ENCODE measurements around the gene TINCR. TPM values are rescaled to one million over a fixed set of nuclear protein-coding genes. Genes with fewer than 3 reads are reported as not detected.
A peak's percentile ranks its signal among the peaks of the same experiment; 100 is the strongest.

The TINCR gene
- total and polyA plus RNA-seq, 2 of the 13 experiments (the other 11 are each of a cell fraction or from before 2014, with no cell fraction given) = 0.17 to 0.33 TPM

DNA sequence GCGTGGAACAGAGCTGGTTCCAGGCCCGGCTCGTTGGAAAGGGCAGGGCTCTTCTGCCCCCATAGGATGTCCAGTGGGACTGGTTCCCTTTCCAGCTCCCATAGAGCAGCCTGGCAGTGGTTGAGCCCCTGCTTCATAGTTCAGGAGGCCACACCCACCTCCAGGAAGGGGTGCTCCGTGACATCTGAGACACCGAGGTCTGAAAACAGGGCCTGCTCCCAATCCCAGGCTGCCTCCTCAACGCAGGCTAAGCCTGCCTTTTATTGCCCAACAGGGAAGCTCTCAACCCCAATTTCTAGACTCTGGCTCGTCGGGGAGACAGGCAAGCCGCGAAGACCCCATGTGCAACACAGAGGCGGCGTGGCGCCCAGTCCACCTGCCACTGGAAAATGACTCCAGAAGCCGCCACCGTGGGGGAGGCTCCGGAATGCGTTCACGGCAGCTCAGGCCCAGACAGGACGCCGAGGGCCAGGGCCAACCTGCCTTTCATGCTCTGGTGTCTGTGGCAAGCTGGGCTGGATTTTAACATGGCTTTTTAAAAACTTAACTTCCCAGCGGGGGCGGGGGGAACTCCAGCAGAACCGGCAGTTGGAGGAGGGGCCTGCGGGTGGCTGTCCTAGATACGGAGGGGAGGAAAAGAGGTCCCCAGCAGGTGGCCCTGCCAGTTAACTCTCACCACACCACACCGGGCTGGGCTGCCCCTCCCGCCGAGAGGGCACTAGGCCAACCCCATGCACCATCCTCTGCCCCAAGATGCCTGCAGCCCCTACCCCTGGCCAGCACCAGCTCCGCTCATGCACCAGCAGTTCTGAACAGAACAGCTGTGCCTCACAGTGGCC lies 17.9 kb upstream of the TINCR start:
- Histone ChIP-seq H3K27me3 (ENCODE audit: control insufficient read depth in 1 of 2, insufficient read depth in 2 of 2, low read length in 2 of 2) (no peaks in the 10 kb centered on the region), H2AFZ (ENCODE audit: low read length) (no peak overlapping the region), H3K4me3 (replicated peaks in 1 of 3; ENCODE audit: insufficient read depth in 1 of 3, low read depth in 2 of 3, low read length in 3 of 3) (no peak overlapping the region)

More for the DNA sequence above, 17.9 kb upstream of the TINCR start:
- in situ Hi-C loops (cut with HindIII; ENCODE audit: extremely low pct_ligation_motif_present, low pct_unique_long_range_greater_than_20kb) (no loop called here), intact Hi-C loops (cut with micrococcal nuclease; ENCODE audit: unreplicated experiment) (no loop called here)
- H3K36me3 ChIP-seq (replicated peaks in 1 of 2; ENCODE audit: control insufficient read depth in 1 of 2, insufficient read depth in 2 of 2, low read length in 2 of 2) = peaks cover 24 to 44% of the 10 kb centered on the region in 2 experiments; a peak in 4 of 5 replicates
- H3K4me2 ChIP-seq (ENCODE audit: low read depth, low read length) = no peak overlapping the region
- no peak overlapping the region for H3K27ac ChIP-seq (ENCODE audit: extremely low read length, insufficient read depth, low read length)
- H3K9ac ChIP-seq (ENCODE audit: insufficient read depth, low read depth, low read length) = no peak overlapping the region
- H3K79me2 ChIP-seq (ENCODE audit: insufficient read depth, low read length) = no peaks in the 10 kb centered on the region
- no peaks in the 10 kb centered on the region for H3K9me3 ChIP-seq (ENCODE audit: low read length)
- ChIA-PET POLR2A (no interaction called here), CTCF (ENCODE audit: low intra/inter-chr PET ratio, low total read pairs) (no interaction called here)
- FAIRE-seq (no peak), DNase-seq (ENCODE audit: low spot score) (no peak), ATAC-seq (no peak; the same call in 2 of the 3 replicates)
- peaks cover 21% of the 10 kb centered on the region for H3K4me1 ChIP-seq (ENCODE audit: insufficient read depth, low read length)
- no TSS peak for BruUV-seq (replicated peaks)
- 61% methylated on average over 3 of the region's 29 CpGs for WGBS (ENCODE audit: low lambda C conversion rate)
- peak; percentile 77 for TF ChIP-seq ZBTB33 (CRISPR knock-in tag; IDR thresholded peaks at IDR 0.05)
- TF ChIP-seq, protein P1, sequence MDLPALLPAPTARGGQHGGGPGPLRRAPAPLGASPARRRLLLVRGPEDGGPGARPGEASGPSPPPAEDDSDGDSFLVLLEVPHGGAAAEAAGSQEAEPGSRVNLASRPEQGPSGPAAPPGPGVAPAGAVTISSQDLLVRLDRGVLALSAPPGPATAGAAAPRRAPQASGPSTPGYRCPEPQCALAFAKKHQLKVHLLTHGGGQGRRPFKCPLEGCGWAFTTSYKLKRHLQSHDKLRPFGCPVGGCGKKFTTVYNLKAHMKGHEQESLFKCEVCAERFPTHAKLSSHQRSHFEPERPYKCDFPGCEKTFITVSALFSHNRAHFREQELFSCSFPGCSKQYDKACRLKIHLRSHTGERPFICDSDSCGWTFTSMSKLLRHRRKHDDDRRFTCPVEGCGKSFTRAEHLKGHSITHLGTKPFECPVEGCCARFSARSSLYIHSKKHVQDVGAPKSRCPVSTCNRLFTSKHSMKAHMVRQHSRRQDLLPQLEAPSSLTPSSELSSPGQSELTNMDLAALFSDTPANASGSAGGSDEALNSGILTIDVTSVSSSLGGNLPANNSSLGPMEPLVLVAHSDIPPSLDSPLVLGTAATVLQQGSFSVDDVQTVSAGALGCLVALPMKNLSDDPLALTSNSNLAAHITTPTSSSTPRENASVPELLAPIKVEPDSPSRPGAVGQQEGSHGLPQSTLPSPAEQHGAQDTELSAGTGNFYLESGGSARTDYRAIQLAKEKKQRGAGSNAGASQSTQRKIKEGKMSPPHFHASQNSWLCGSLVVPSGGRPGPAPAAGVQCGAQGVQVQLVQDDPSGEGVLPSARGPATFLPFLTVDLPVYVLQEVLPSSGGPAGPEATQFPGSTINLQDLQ (CRISPR knock-in tag; IDR thresholded peaks at IDR 0.05) = no peak
- TF ChIP-seq ZNF687 (CRISPR knock-in tag; IDR thresholded peaks at IDR 0.05) = no peak
- peak; percentile 51 for TF ChIP-seq AGO2 (optimal IDR thresholded peaks at IDR 0.05; ENCODE audit: low read depth, low read length)
- no peak for TF ChIP-seq SALL2 (CRISPR knock-in tag; IDR thresholded peaks at IDR 0.05)
- TF ChIP-seq AGO1 (IDR thresholded peaks at IDR 0.05; ENCODE audit: low read depth, low read length, poor library complexity, severe bottlenecking) = peak; percentile 19
- no peaks in the 10 kb centered on the region for H4K20me1 ChIP-seq (ENCODE audit: insufficient read depth, low read length)

Measured in HepG2 (cell line).